B cell (primary cell): ENCODE measurements around the gene TRAPPC11. TPM values are rescaled to one million over a fixed set of nuclear protein-coding genes. Genes with fewer than 3 reads are reported as not detected.

Source experiments
- ATAC-seq: fragments of 200-7000 bp; cut with Tn5 transposase; one replicate; pipeline ENCODE4 v1.10.0; 2021; ENCODE audit warnings: low read depth, mild to moderate bottlenecking, moderate number of reproducible peaks, moderate library complexity
- CTCF ChIA-PET: fragments of 350-600 bp; sonication (Branson Sonifier 250); formaldehyde crosslinking; loops from one replicate; lab custom pipeline; 2021; ENCODE audit warnings: antibody characterized with exemption, inconsistent platforms; lab: Charles Lee
- POLR2A ChIA-PET: fragments of 350-600 bp; sonication (Branson Sonifier 250); formaldehyde crosslinking; loops from one replicate; lab custom pipeline; 2021; ENCODE audit warnings: antibody characterized with exemption; lab: Charles Lee
- DNase-seq: peaks from one replicate; pipeline ENCODE4 v3.0.0; 2013
- H2AFZ ChIP-seq: 2 replicates; pipeline ENCODE4 v1.6.1; 2012; ENCODE audit warnings: mild to moderate bottlenecking, low read depth, low read length; ENCODE audit not compliant: insufficient read depth, poor library complexity, severe bottlenecking
- H3K27ac ChIP-seq, 2 donors: 1 replicate in 1 of 2; 2 replicates in 1 of 2; pipeline ENCODE4 v1.5.1; 2012 to 2013; ENCODE audit warnings: low read length in 2 of 2, mild to moderate bottlenecking in 2 of 2, moderate library complexity in 1 of 2
- H3K27me3 ChIP-seq, 4 experiments: fragments of 200-600 bp in 1 of 4; sonication (generic) in 1 of 4; replicated peaks in 1 of 4; 1 replicate in 2 of 4; 2 replicates in 2 of 4; pipeline versions ENCODE4 v1.6.1 to v1.7.0; 2013 to 2016; ENCODE audit warnings: low read length in 3 of 4, mild to moderate bottlenecking in 2 of 4, mixed read lengths in 1 of 4, moderate library complexity in 1 of 4; ENCODE audit not compliant: insufficient read depth in 4 of 4, control insufficient read depth in 3 of 4; ENCODE audit errors: control extremely low read depth in 1 of 4
- H3K36me3 ChIP-seq, 2 experiments: replicated peaks in 1 of 2; 1 replicate in 1 of 2; 2 replicates in 1 of 2; pipeline versions ENCODE4 v1.6.1 to v1.7.1; 2013; ENCODE audit warnings: low read length in 1 of 2; ENCODE audit not compliant: insufficient read depth in 2 of 2, control insufficient read depth in 1 of 2; ENCODE audit errors: control extremely low read depth in 1 of 2, extremely low read depth in 1 of 2
- H3K4me1 ChIP-seq, 2 donors: fragments of 200-600 bp in 1 of 2; sonication (generic) in 1 of 2; 1 replicate in 1 of 2; 2 replicates in 1 of 2; pipeline versions ENCODE4 v1.5.1 to v1.6.1; 2013 to 2017; ENCODE audit warnings: low read length in 2 of 2; ENCODE audit not compliant: control insufficient read depth in 2 of 2, insufficient read depth in 2 of 2
- H3K4me2 ChIP-seq: replicated peaks from 2 replicates; pipeline ENCODE3; 2012; ENCODE audit warnings: mild to moderate bottlenecking, low read depth, low read length; ENCODE audit not compliant: poor library complexity, severe bottlenecking
- H3K4me3 ChIP-seq, 5 experiments: fragments of 200-600 bp in 1 of 5; sonication (generic) in 1 of 5; 1 replicate in 3 of 5; 2 replicates in 2 of 5; pipeline versions ENCODE4 v1.5.1 to v1.7.0; 2011 to 2016; ENCODE audit warnings: low read length in 4 of 5, mild to moderate bottlenecking in 4 of 5, low read depth in 2 of 5, control low read depth in 1 of 5, moderate library complexity in 1 of 5; ENCODE audit not compliant: insufficient read depth in 1 of 5; ENCODE audit errors: control extremely low read depth in 1 of 5, extremely low read depth in 1 of 5
- H3K79me2 ChIP-seq: fragments of 200-600 bp; sonication (generic); one replicate; pipeline ENCODE4 v1.6.0; 2016; ENCODE audit warnings: low read length; ENCODE audit not compliant: control insufficient read depth, insufficient read depth
- H3K9ac ChIP-seq: fragments of 200-600 bp; sonication (generic); 2 replicates; pipeline ENCODE4 v1.6.1; 2017; ENCODE audit warnings: mild to moderate bottlenecking, low read length, moderate library complexity
- H3K9me3 ChIP-seq, 3 donors: one replicate each; pipeline versions ENCODE4 v1.6.1 to v1.7.1; 2013; ENCODE audit warnings: low read length in 2 of 3; ENCODE audit not compliant: control insufficient read depth in 2 of 3, insufficient read depth in 1 of 3; ENCODE audit errors: control extremely low read depth in 1 of 3
- H4K20me1 ChIP-seq: 2 replicates; pipeline ENCODE4 v1.6.0; 2012; ENCODE audit warnings: mild to moderate bottlenecking, low read length; ENCODE audit not compliant: insufficient read depth, control insufficient read depth, poor library complexity, severe bottlenecking
- H3K27ac Mint-ChIP-seq: one replicate; pipeline ENCODE4 v1.8.0; 2021; ENCODE audit warnings: mixed read lengths
- H3K27me3 Mint-ChIP-seq: one replicate; pipeline ENCODE4 v1.8.0; 2021; ENCODE audit warnings: mixed read lengths
- H3K4me1 Mint-ChIP-seq: one replicate; pipeline ENCODE4 v1.8.0; 2021; ENCODE audit warnings: mixed read lengths
- H3K4me3 Mint-ChIP-seq: one replicate; pipeline ENCODE4 v1.8.0; 2021; ENCODE audit warnings: mixed read lengths
- H3K9me3 Mint-ChIP-seq: one replicate; pipeline ENCODE4 v1.8.0; 2022; ENCODE audit warnings: mixed read lengths; ENCODE audit not compliant: insufficient read depth
- EZH2 ChIP-seq: IDR thresholded peaks from 2 replicates; pipeline ENCODE4 v1.6.1; 2012; ENCODE audit warnings: borderline replicate concordance, low read depth, mild to moderate bottlenecking, moderate library complexity, low read length; ENCODE audit not compliant: insufficient read depth, poor library complexity, severe bottlenecking
- WGBS: methylation state at CpG from one replicate; pipeline ENCODE4 v1.1.5; 2013; ENCODE audit warnings: missing lambda C conversion rate; ENCODE audit not compliant: insufficient coverage; 5-methylcytosine and 5-hydroxymethylcytosine counted together
- intact Hi-C: fragments of 100-400 bp; cut with micrococcal nuclease; formaldehyde crosslinking; loops from one replicate; pipeline ENCODE4 v1.10.0; 2022
- polyA plus RNA-seq: library from polyadenylated mRNA; depleted of rRNA; stranded (reverse); fragments of >200 nt; gene quantifications from 2 replicates; pipeline ENCODE4 v1.2.3, GENCODE V29; 2012
- total RNA-seq, 2 donors: library from RNA; stranded (reverse); fragments of 120-200 nt in 1 of 2; gene quantifications; 1 replicate in 1 of 2; 2 replicates in 1 of 2; pipeline versions ENCODE4 v1.2.3 to v1.2.4, GENCODE V29; 2013 to 2022
- TF ChIP-seq, protein P1 (sequence below): fragments of 200-600 bp; IDR thresholded peaks from one replicate; pipeline ENCODE4 v1.8.0; 2022; ENCODE audit warnings: antibody characterized with exemption, mild to moderate bottlenecking

Gene TRAPPC11
- total and polyA plus RNA-seq, 2 donors (not counting 1 experiment from before 2014, with no cell fraction given), result 23.5 to 53.8 TPM

DNA sequence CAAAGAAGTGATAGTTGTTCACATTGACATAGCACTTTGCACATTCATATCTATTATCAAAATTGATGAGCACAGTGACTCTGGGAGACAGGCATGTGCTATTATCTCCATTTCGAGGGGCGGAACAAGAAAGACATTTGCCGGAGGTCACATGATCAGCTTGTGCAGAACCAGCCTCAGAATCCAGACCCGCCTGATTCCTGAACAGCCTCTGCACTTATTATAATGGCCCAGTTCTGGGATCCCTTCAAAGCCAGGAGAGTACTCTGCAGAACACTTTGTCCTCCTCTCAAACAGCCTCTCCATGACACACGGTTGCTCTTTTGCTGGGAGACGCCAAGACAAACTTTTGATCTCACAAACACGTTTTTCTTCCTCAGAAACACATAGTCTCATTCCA is 48.5 kb upstream of the TRAPPC11 start:
- H3K79me2 ChIP-seq, result no peaks in the 10 kb centered on the region
- Mint-ChIP-seq H3K9me3 (no peaks in the 10 kb centered on the region), H3K4me1 (no peaks in the 10 kb centered on the region), H3K27me3 (peaks cover 36% of the 10 kb centered on the region), H3K4me3 (no peak overlapping the region), H3K27ac (no peak overlapping the region)
- H3K27me3 ChIP-seq, result no peaks in the 10 kb centered on the region
- no peak overlapping the region for H3K4me3 ChIP-seq
- ATAC-seq (no peak), DNase-seq (no peak)
- no peaks in the 10 kb centered on the region for H3K9me3 ChIP-seq
- no peaks in the 10 kb centered on the region for H3K4me1 ChIP-seq
- intact Hi-C loops, result no loop called here
- no peak overlapping the region for H3K9ac ChIP-seq
- no peak overlapping the region for H3K4me2 ChIP-seq
- POLR2A ChIA-PET, result no interaction called here
- WGBS, result 96% methylated on average over 5 of the region's 7 CpGs
- TF ChIP-seq, protein P1, sequence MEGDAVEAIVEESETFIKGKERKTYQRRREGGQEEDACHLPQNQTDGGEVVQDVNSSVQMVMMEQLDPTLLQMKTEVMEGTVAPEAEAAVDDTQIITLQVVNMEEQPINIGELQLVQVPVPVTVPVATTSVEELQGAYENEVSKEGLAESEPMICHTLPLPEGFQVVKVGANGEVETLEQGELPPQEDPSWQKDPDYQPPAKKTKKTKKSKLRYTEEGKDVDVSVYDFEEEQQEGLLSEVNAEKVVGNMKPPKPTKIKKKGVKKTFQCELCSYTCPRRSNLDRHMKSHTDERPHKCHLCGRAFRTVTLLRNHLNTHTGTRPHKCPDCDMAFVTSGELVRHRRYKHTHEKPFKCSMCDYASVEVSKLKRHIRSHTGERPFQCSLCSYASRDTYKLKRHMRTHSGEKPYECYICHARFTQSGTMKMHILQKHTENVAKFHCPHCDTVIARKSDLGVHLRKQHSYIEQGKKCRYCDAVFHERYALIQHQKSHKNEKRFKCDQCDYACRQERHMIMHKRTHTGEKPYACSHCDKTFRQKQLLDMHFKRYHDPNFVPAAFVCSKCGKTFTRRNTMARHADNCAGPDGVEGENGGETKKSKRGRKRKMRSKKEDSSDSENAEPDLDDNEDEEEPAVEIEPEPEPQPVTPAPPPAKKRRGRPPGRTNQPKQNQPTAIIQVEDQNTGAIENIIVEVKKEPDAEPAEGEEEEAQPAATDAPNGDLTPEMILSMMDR, result no peak
- TF ChIP-seq EZH2, result no peak
- H3K27ac ChIP-seq, result no peak overlapping the region
- CTCF ChIA-PET, result interaction anchor here (0.6 kb wide), 1 partner anchor 39 kb away, joined by 3 read pairs; no protein-coding TSS in a partner anchor
- no peak overlapping the region for H2AFZ ChIP-seq
- no peaks in the 10 kb centered on the region for H3K36me3 ChIP-seq
- H4K20me1 ChIP-seq, result no peaks in the 10 kb centered on the region

DNA sequence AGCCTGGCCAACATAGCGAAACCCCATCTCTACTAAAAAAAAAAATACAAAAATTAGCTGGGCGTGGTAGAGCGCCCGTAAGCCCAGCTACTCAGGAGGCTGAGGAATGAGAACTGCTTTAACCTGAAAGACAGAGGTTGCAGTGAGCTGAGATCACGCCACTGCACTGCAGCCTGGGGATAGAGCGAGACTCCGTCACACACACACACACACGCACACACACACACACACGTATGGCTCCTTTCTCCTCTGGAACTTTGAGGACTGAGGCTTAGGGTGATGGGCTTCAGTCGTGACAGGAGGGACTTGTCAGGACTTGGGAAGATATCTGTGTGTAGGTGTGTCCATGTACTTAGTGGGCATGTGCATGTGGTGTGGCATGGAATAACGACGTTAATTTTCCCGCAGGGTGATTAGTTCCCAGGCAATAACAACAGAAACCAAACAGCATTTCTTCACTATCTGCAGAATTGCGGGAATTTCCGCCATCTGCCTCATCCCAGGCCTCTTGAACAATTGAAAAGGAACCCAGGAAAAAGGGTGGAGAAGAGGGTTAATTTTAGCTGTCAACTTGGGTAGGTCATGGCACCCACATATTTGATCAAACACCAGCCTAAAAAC is 47.8 kb upstream of the TRAPPC11 start:
- peaks cover 38% of the 10 kb centered on the region for H3K27me3 Mint-ChIP-seq
- ChIA-PET CTCF (no interaction called here), POLR2A (no interaction called here)
- no peak overlapping the region for H3K27ac ChIP-seq
- H3K27me3 ChIP-seq, result no peaks in the 10 kb centered on the region
- no peaks in the 10 kb centered on the region for H3K9me3 Mint-ChIP-seq
- no peaks in the 10 kb centered on the region for H3K4me1 Mint-ChIP-seq
- H3K4me3 Mint-ChIP-seq, result no peak overlapping the region
- H3K36me3 ChIP-seq, result no peaks in the 10 kb centered on the region
- no peaks in the 10 kb centered on the region for H3K9me3 ChIP-seq
- ATAC-seq (no peak), DNase-seq (no peak)
- intact Hi-C loops, result no loop called here
- H3K79me2 ChIP-seq, result no peaks in the 10 kb centered on the region
- H3K4me2 ChIP-seq, result no peak overlapping the region
- H3K4me1 ChIP-seq, result no peaks in the 10 kb centered on the region
- WGBS, result 92% methylated on average over 4 of the region's 15 CpGs
- H4K20me1 ChIP-seq, result no peaks in the 10 kb centered on the region
- H3K27ac Mint-ChIP-seq, result no peak overlapping the region
- H2AFZ ChIP-seq, result no peak overlapping the region
- no peak overlapping the region for H3K4me3 ChIP-seq
- H3K9ac ChIP-seq, result no peak overlapping the region
- TF ChIP-seq EZH2, result no peak
- TF ChIP-seq, protein P1, result no peak
